MM.1S (cell line): ENCODE data around the gene SMYD1.
A peak's percentile ranks its signal among the peaks of the same experiment; 100 is the strongest.

ENCODE experiments used
- DNase-seq: peaks from one replicate; pipeline ENCODE4 v3.0.0-alpha.2; 2015
- H2AFZ ChIP-seq: fragments of 300-600 bp; sonication (generic); 2 replicates; pipeline ENCODE4 v1.6.0; 2016; ENCODE audit warnings: antibody characterized with exemption, low read length
- H3F3A ChIP-seq: fragments of 300-600 bp; sonication (generic); 2 replicates; pipeline ENCODE4 v1.6.1; 2016; ENCODE audit warnings: mild to moderate bottlenecking, antibody characterized with exemption, low read length, moderate library complexity, mixed read lengths; ENCODE audit not compliant: insufficient read depth
- H3K27ac ChIP-seq: fragments of 300-600 bp; sonication (generic); 2 replicates; pipeline ENCODE4 v1.5.1; 2016; ENCODE audit warnings: mild to moderate bottlenecking, low read length
- H3K27me3 ChIP-seq: fragments of 300-600 bp; sonication (generic); replicated peaks from 2 replicates; pipeline ENCODE4 v1.6.0; 2016; ENCODE audit warnings: low read length; ENCODE audit not compliant: insufficient read depth
- H3K36me3 ChIP-seq: fragments of 300-600 bp; sonication (generic); replicated peaks from 2 replicates; pipeline ENCODE4 v1.6.1; 2016; ENCODE audit warnings: mild to moderate bottlenecking, low read length, mixed read lengths; ENCODE audit not compliant: insufficient read depth
- H3K4me1 ChIP-seq: fragments of 300-600 bp; sonication (generic); 2 replicates; pipeline ENCODE4 v1.6.1; 2016; ENCODE audit warnings: low read length, mixed read lengths
- H3K4me2 ChIP-seq: fragments of 300-600 bp; sonication (generic); 2 replicates; pipeline ENCODE4 v1.6.0; 2016; ENCODE audit warnings: low read depth, low read length
- H3K4me3 ChIP-seq: fragments of 300-600 bp; sonication (generic); 2 replicates; pipeline ENCODE4 v1.5.1; 2016; ENCODE audit warnings: low read length, mixed read lengths
- H3K79me2 ChIP-seq: fragments of 300-600 bp; sonication (generic); 2 replicates; pipeline ENCODE4 v1.6.1; 2016; ENCODE audit warnings: mixed run types, low read length, mixed read lengths
- H3K9ac ChIP-seq: fragments of 300-600 bp; sonication (generic); 2 replicates; pipeline ENCODE4 v1.6.1; 2016; ENCODE audit warnings: low read length, mixed read lengths
- H3K9me2 ChIP-seq: fragments of 300-600 bp; sonication (generic); replicated peaks from 2 replicates; pipeline ENCODE4 v1.6.1; 2016; ENCODE audit warnings: mild to moderate bottlenecking, low read length, mixed read lengths; ENCODE audit not compliant: insufficient read depth
- H3K9me3 ChIP-seq: fragments of 300-600 bp; sonication (generic); replicated peaks from 2 replicates; pipeline ENCODE4 v1.6.1; 2016; ENCODE audit warnings: mild to moderate bottlenecking, low read length, mixed read lengths; ENCODE audit not compliant: insufficient read depth
- H4K20me1 ChIP-seq: fragments of 300-600 bp; sonication (generic); 2 replicates; pipeline ENCODE4 v1.6.1; 2016; ENCODE audit warnings: mild to moderate bottlenecking, low read length, moderate library complexity, mixed read lengths; ENCODE audit not compliant: insufficient read depth
- EZH2 ChIP-seq: fragments of 300-600 bp; sonication (generic); optimal IDR thresholded peaks from 2 replicates; pipeline ENCODE3; 2017; ENCODE audit warnings: low read depth, mild to moderate bottlenecking, antibody characterized with exemption, low read length, mixed read lengths
- EZH2phosphoT487 ChIP-seq: fragments of 300-600 bp; sonication (generic); IDR thresholded peaks from 2 replicates; pipeline ENCODE4 v1.6.1; 2018; ENCODE audit warnings: antibody characterized with exemption, low read length
- TF ChIP-seq, protein P1 (sequence below): fragments of 300-600 bp; sonication (generic); IDR thresholded peaks from 2 replicates; pipeline ENCODE4 v1.5.1; 2016; ENCODE audit warnings: antibody characterized with exemption, low read length, mixed read lengths

SMYD1 gene

GRCh38 chr2:88110830-88111229, 43.2 kb downstream of the SMYD1 start:
- Histone ChIP-seq H3K4me1 (peaks cover 24% of the 10 kb centered on the region), H3K36me3 (no peaks in the 10 kb centered on the region), H3F3A (peaks cover 10% of the 10 kb centered on the region; the same call in 1 of the 2 replicates), H3K9ac (peak overlapping the region; percentile 37), H2AFZ (peak overlapping the region; percentile 71; the same call in 1 of the 2 replicates), H3K9me2 (no peaks in the 10 kb centered on the region), H3K4me3 (no peak overlapping the region), H3K4me2 (peak overlapping the region; percentile 40; the same call in 1 of the 2 replicates), H3K27me3 (no peaks in the 10 kb centered on the region), H3K79me2 (no peaks in the 10 kb centered on the region), H3K27ac (peak overlapping the region; percentile 89), H4K20me1 (no peaks in the 10 kb centered on the region), H3K9me3 (no peaks in the 10 kb centered on the region)
- DNase-seq: peak; percentile 93
- TF ChIP-seq, protein P1, sequence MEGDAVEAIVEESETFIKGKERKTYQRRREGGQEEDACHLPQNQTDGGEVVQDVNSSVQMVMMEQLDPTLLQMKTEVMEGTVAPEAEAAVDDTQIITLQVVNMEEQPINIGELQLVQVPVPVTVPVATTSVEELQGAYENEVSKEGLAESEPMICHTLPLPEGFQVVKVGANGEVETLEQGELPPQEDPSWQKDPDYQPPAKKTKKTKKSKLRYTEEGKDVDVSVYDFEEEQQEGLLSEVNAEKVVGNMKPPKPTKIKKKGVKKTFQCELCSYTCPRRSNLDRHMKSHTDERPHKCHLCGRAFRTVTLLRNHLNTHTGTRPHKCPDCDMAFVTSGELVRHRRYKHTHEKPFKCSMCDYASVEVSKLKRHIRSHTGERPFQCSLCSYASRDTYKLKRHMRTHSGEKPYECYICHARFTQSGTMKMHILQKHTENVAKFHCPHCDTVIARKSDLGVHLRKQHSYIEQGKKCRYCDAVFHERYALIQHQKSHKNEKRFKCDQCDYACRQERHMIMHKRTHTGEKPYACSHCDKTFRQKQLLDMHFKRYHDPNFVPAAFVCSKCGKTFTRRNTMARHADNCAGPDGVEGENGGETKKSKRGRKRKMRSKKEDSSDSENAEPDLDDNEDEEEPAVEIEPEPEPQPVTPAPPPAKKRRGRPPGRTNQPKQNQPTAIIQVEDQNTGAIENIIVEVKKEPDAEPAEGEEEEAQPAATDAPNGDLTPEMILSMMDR: no peak
- TF ChIP-seq EZH2phosphoT487 (no peak), EZH2 (no peak)

DNA sequence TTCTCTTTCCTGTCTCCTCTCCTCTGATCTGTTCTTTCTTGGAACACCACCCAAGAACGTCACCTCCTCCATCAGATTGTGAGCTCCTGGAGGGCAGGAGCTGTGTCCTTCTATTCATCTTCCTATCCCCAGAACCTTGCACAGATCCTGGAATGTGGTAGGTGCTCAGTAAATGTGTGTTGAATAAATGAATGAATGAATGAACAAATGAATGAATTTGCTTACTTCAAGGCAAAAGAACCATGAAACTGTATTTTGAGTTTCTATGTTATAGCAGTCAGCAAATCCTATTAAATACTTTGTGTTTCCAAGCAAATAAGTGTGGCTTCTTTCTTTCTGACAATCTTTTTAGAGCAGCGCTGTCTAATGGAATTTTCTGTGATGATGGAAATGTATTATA, 45.4 kb downstream of the SMYD1 start:
- Histone ChIP-seq H3K27ac (no peak overlapping the region), H3K79me2 (no peaks in the 10 kb centered on the region), H3K4me2 (no peak overlapping the region), H3F3A (peaks cover 10% of the 10 kb centered on the region; the same call in 1 of the 2 replicates), H3K9me3 (no peaks in the 10 kb centered on the region), H3K4me1 (peaks cover 24% of the 10 kb centered on the region), H2AFZ (no peak overlapping the region), H4K20me1 (no peaks in the 10 kb centered on the region), H3K4me3 (no peak overlapping the region), H3K9me2 (no peaks in the 10 kb centered on the region), H3K27me3 (no peaks in the 10 kb centered on the region), H3K9ac (no peak overlapping the region), H3K36me3 (no peaks in the 10 kb centered on the region)
- DNase-seq: no peak
- no peak for TF ChIP-seq EZH2
- TF ChIP-seq, protein P1: no peak
- TF ChIP-seq EZH2phosphoT487: no peak

DNA sequence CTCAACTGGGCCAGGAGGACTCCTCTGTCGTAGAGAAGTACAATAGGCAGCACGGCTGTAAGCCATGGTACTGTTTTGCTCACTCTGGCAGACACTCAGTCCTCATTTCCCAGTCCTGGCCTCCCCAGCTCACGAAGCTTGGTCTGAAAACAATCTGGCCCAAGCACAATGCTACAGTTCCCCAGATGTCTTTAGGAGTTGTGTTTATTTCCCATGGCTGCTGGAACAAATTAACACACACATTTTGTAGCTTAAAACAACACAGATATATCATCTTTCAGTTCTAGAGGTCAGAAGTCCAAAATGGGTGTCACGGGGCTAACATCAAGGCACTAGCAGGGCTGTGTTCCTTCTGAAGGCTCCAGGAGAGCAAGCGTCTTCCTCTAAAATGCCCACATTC, 47.3 kb downstream of the SMYD1 start:
- Histone ChIP-seq H3F3A (peaks cover 10% of the 10 kb centered on the region; the same call in 1 of the 2 replicates), H3K9ac (no peak overlapping the region), H3K27me3 (no peaks in the 10 kb centered on the region), H3K9me2 (no peaks in the 10 kb centered on the region), H2AFZ (no peak overlapping the region), H3K4me1 (peaks cover 23% of the 10 kb centered on the region), H3K4me2 (no peak overlapping the region), H3K9me3 (no peaks in the 10 kb centered on the region), H3K4me3 (no peak overlapping the region), H3K27ac (no peak overlapping the region), H3K79me2 (no peaks in the 10 kb centered on the region), H3K36me3 (no peaks in the 10 kb centered on the region), H4K20me1 (no peaks in the 10 kb centered on the region)
- DNase-seq: no peak
- TF ChIP-seq EZH2 (no peak), EZH2phosphoT487 (no peak)
- TF ChIP-seq, protein P1: no peak
